T-helper 1 cell treated with Interleukin-12 subunit alpha and Interleukin-12 subunit beta and Interleukin-4 antibody, amounts not matched to agents 30 μg/mL and 1 μg/mL, for 36 hours (primary cell): ENCODE results near the gene RHOJ.
"Not testable (repeated sequence)": the region's sequence is repeated elsewhere in the genome, so short reads cannot be mapped to it uniquely, and the experiment has no call there.

ENCODE experiments used
- H3K27ac Mint-ChIP-seq: one replicate; pipeline ENCODE4 v1.8.0; 2021; ENCODE audit warnings: mild to moderate bottlenecking, mixed read lengths
- H3K27me3 Mint-ChIP-seq: one replicate; pipeline ENCODE4 v1.8.0; 2021; ENCODE audit warnings: low read depth, mixed read lengths
- H3K36me3 Mint-ChIP-seq: one replicate; pipeline ENCODE4 v1.8.0; 2021; ENCODE audit warnings: low read depth, mixed read lengths
- H3K4me1 Mint-ChIP-seq: one replicate; pipeline ENCODE4 v1.8.0; 2021; ENCODE audit warnings: low read depth, mixed read lengths
- H3K4me3 Mint-ChIP-seq: one replicate; pipeline ENCODE4 v1.8.0; 2021; ENCODE audit warnings: mild to moderate bottlenecking, moderate library complexity, mixed read lengths
- H3K9me3 Mint-ChIP-seq: one replicate; pipeline ENCODE4 v1.8.0; 2021; ENCODE audit warnings: mixed read lengths

Gene RHOJ

DNA sequence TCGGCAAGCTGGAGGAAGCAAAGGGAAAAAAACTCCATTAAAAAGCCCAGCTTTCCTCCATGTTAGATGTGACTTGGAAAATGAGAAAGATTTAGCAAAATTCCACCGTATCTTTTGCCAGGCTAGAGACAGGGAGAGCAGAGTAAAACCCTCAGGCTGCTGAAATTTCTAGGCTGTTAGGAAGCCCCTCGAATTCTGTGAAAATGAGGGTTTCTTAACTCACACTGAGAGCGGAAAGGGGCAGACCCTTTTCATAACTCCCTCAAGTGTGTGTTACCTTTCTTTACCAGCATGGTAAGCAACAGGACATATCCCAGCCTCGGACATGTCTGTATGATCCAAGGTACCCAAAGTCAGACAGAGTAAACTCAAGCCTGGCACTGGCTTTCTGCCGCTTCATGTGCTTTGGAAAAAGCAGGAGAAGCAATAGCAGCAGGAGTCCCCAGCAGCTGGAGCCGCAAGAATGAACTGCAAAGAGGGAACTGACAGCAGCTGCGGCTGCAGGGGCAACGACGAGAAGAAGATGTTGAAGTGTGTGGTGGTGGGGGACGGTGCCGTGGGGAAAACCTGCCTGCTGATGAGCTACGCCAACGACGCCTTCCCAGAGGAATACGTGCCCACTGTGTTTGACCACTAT is at the start of gene RHOJ:
TSS of gene RHOJ (plus strand) at position 37 of the 637 bp plus-strand sequence. CDS start at position 464, 427 bp downstream.
- H3K4me3 Mint-ChIP-seq = no peak within 1 kb of the TSS
- no peaks in the 10 kb centered on the region for H3K36me3 Mint-ChIP-seq
- no peak within 1 kb of the TSS for H3K27ac Mint-ChIP-seq
- H3K9me3 Mint-ChIP-seq = no peaks in the 10 kb centered on the region
- peaks cover 12% of the 10 kb centered on the region for H3K27me3 Mint-ChIP-seq
- H3K4me1 Mint-ChIP-seq = no peaks in the 10 kb centered on the region

DNA sequence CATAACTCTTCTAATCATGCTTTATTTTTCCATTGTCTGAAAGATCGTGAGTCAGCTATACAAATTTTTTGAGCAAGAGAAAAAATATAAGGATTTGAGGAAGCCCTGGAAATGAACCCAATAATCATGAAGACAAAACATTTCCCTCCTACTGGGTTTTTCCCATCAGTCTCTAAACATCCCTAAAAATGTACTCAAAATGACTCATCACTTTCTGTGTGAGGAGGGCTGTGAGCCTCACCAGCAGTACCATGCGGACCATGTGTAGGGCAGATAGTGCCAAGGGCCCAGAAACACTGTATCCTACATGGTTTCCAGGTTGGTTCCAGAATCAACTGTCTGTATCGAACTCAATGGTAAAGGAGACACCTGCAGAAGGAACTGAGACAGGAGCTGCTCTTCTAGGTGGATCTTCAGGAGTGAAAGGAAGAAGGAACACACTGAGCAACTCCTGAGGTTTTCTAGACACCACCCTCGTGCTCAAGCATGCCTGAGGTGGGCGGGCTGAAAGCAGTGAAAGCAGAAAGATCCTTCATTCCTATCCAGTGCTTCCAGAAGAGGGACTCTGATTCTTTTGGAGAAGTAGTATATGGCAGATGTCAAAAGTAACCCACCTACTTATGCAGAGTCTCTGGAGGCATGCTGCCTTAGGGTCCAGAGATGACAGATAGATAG is 48.6 kb upstream of the RHOJ start:
- H3K27ac Mint-ChIP-seq = no peak overlapping the region
- no peaks in the 10 kb centered on the region for H3K27me3 Mint-ChIP-seq
- no peaks in the 10 kb centered on the region for H3K9me3 Mint-ChIP-seq

DNA sequence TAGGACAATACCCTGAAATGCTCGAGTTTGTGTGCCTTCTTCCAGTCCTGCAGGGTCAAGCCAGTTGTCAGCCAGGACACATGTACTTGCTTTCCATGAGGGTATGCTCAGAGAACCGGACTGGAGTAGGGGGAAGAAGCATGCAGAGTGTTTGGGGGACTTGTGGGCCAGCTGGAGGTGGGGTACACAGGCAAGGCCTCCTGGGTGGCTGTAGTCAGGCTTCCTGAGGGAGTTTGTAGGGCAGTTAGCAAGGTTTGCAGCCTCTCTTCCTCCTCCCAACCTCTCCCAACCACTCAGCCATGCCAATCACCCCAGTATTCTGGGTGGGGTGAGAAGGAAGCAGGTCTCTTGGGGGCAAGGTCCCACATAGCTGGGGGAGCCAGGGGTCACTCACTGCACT is 47.0 kb upstream of the RHOJ start:
- Mint-ChIP-seq H3K4me3 (no peak overlapping the region), H3K27ac (no peak overlapping the region), H3K36me3 (no peaks in the 10 kb centered on the region), H3K4me1 (no peaks in the 10 kb centered on the region), H3K27me3 (no peaks in the 10 kb centered on the region), H3K9me3 (no peaks in the 10 kb centered on the region)

More for the DNA sequence above, 48.6 kb upstream of the RHOJ start:
- Mint-ChIP-seq H3K4me1 (no peaks in the 10 kb centered on the region), H3K36me3 (no peaks in the 10 kb centered on the region), H3K4me3 (no peak overlapping the region)

DNA sequence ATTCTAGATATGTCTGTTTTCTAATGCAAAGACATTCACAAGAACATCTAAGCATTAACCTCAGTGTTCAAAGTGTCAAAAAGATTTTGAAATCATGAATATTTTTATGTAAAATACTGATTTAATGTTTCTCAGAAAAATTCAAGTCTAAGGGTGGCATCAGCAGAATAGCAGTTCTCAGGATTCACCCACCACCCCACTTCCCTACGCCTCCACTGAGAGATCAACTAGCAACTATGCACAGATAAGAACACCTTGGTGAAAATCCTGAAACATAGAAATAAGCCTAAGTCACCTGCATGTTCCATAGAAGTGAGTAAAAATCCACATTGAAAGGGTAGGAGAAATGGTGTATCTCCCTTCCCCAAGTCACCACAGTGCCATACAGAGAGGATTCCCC is 40.9 kb upstream of the RHOJ start:
- Mint-ChIP-seq H3K9me3 (no peaks in the 10 kb centered on the region), H3K4me1 (no peaks in the 10 kb centered on the region), H3K4me3 (no peak overlapping the region), H3K36me3 (no peaks in the 10 kb centered on the region), H3K27ac (no peak overlapping the region), H3K27me3 (no peaks in the 10 kb centered on the region)

DNA sequence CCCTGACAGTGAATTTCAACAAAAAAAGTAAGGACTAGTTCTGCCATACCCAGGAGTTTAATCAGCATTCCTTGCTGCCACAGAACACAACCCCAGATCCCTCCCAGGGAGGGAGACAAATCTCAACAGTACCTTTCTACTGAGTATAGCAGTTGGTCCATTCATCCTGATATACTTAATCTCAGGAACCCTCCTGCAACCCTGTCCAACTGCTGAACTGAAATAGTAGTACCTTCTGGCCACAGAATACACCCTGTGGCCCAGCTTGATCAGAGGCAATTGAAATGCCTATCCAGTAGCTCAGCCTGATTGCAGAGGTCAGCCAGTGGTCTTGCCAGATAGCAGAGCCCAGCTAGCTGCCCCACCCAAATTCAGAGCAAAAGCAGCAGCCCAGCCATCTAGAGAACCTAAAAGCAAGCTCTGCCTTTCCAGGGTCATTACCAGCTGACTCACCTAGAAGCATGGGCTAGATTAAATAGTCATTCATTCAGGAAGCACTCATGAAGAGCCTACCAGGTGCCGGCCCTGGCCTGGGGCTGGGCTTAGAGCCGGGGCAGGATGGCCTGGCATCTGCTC is 40.0 kb upstream of the RHOJ start:
- no peaks in the 10 kb centered on the region for H3K4me1 Mint-ChIP-seq
- H3K36me3 Mint-ChIP-seq = no peaks in the 10 kb centered on the region
- H3K27me3 Mint-ChIP-seq = no peaks in the 10 kb centered on the region
- no peak overlapping the region for H3K27ac Mint-ChIP-seq
- no peak overlapping the region for H3K4me3 Mint-ChIP-seq
- H3K9me3 Mint-ChIP-seq = no peaks in the 10 kb centered on the region

DNA sequence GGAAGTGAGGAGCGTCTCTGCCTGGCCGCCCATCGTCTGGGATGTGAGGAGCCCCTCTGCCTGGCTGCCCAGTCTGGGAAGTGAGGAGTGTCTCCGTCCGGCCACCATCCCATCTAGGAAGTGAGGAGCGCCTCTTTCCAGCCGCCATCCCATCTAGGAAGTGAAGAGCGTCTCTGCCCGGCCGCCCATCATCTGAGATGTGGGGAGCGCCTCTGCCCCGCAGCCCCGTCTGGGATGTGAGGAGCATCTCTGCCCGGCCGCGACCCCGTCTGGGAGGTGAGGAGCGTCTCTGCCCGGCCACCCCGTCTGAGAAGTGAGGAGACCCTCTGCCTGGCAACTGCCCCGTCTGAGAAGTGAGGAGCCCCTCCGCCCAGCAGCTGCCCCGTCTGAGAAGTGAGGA is 39.0 kb upstream of the RHOJ start:
- not testable (repeated sequence) for H3K9me3 Mint-ChIP-seq, H3K27me3 Mint-ChIP-seq, H3K4me1 Mint-ChIP-seq, H3K4me3 Mint-ChIP-seq, H3K36me3 Mint-ChIP-seq, H3K27ac Mint-ChIP-seq

DNA sequence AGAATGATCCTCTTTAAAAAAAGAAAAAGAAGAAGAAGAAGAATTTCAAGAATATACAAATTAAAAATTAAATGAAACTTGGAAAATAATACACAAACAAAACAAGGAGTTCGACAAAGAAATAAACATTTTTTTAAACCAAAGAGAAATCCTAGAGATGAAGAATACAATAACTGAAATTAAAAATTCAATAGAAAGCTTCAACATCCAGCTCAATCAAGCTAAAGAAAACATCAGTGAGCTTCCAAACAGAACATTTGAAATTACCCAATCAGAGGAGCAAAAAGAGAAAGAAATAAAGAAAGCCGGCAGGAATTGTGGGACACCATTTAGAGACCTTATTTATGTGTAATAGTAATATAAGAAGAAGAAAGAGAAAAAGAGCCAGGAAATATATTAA is 37.2 kb upstream of the RHOJ start:
- Mint-ChIP-seq H3K27ac (no peak overlapping the region), H3K4me1 (no peaks in the 10 kb centered on the region), H3K9me3 (no peaks in the 10 kb centered on the region), H3K27me3 (no peaks in the 10 kb centered on the region), H3K4me3 (no peak overlapping the region), H3K36me3 (no peaks in the 10 kb centered on the region)

DNA sequence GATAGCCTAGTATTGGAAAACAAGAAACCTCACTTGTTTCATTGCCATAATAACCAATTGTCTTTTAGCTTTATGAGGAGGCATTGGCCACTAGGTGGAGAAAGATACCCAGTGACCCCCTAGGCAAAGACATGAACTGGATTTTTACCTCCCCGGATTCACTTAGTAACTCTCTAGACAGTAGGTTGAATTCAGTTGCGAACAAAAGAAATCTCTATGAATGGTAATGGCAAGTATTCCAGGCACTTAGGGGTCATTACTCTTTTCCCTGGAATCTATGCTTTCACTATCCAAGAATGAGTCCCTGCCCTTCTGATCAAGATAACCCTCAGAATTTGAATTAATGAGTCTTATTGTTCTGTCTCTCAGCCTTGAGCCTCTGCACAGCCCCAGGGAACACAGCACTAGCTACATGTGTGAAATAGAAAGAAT is 29.5 kb upstream of the RHOJ start:
- Mint-ChIP-seq H3K36me3 (no peaks in the 10 kb centered on the region), H3K4me3 (no peak overlapping the region), H3K9me3 (no peaks in the 10 kb centered on the region), H3K27me3 (no peaks in the 10 kb centered on the region), H3K27ac (no peak overlapping the region), H3K4me1 (no peaks in the 10 kb centered on the region)

DNA sequence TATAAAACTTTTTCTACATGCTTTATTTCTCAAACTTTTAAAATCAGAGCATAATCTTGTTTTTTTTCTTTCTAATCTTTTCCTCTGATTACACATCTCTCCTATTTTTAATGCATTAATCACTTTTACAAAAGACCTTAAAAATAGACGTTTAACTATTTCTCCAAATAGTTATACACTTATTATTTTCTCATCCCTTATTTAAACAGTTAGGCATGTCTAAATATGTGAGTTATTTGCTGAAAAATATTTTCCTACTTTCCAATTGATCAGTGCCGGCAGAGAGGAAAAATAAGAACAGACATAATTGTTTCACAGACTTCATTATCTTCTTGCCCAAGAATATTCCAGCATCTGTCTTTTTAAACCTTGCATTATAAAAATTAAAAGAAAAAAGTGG is 28.7 kb upstream of the RHOJ start:
- Mint-ChIP-seq H3K36me3 (no peaks in the 10 kb centered on the region), H3K27me3 (no peaks in the 10 kb centered on the region), H3K4me3 (no peak overlapping the region), H3K9me3 (no peaks in the 10 kb centered on the region), H3K4me1 (no peaks in the 10 kb centered on the region), H3K27ac (no peak overlapping the region)

DNA sequence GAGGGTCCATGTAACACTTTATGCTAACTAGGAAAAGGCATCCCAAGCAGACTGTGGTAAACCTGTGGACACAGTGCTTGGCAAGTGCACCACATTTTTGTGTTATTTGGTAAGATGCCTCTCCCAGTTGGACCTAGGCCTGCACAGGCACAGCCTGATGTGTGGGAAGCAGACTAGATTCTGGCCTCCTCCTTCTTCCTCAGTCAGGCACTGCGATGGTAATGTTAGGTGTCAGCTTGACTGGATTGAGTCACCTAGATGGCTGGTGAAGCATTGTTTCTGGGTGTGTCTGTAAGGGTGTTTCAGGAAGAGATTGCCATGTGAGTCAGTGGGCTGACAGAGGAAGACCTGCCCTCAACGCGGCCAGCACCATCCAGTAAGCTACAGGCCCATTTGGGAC is 25.3 kb upstream of the RHOJ start:
- Mint-ChIP-seq H3K27me3 (no peaks in the 10 kb centered on the region), H3K36me3 (no peaks in the 10 kb centered on the region), H3K27ac (no peak overlapping the region), H3K4me1 (no peaks in the 10 kb centered on the region), H3K4me3 (no peak overlapping the region), H3K9me3 (no peaks in the 10 kb centered on the region)

DNA sequence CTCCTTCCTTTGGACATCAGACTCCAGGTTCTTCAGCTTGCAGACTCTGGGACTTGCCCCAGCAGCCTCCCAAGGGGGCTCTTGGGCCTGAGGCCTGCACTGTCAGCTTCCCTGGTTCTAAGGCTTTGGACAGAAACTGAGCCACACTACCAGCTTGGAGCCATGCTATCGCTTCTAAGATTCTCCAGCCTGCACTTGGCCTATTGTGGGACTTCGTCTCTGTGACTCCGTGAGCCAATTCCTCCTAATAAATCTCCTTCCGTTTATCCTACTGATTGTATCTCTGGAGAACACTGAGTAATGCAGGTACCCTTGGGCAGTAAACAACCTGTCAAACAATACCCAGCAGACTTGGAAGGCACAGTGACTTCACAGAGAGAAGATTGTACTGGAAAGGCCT is 24.9 kb upstream of the RHOJ start:
- Mint-ChIP-seq H3K36me3 (no peaks in the 10 kb centered on the region), H3K4me1 (no peaks in the 10 kb centered on the region), H3K27me3 (no peaks in the 10 kb centered on the region), H3K9me3 (no peaks in the 10 kb centered on the region), H3K4me3 (no peak overlapping the region), H3K27ac (no peak overlapping the region)

DNA sequence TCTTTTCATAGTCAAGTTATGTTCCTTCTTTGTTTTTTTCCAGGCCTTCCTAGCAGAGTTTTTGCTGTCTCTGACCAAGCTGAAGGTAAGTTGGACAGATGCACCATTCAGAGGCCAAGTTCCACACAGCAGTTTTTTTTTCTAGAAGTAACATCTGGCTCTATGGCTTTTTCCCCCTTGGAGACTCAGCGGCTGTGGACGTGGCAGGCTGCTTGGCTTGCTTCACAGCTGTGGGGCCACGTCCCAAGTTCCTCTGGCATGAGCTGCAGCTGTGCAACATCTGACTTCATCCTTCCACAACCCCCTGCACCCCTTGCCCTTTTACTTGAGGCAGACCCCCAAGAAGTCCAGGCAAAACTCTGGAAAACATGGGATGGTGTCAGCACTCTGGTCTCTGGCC is 24.2 kb upstream of the RHOJ start:
- Mint-ChIP-seq H3K9me3 (no peaks in the 10 kb centered on the region), H3K27me3 (no peaks in the 10 kb centered on the region), H3K4me1 (no peaks in the 10 kb centered on the region), H3K27ac (no peak overlapping the region), H3K36me3 (no peaks in the 10 kb centered on the region), H3K4me3 (no peak overlapping the region)

DNA sequence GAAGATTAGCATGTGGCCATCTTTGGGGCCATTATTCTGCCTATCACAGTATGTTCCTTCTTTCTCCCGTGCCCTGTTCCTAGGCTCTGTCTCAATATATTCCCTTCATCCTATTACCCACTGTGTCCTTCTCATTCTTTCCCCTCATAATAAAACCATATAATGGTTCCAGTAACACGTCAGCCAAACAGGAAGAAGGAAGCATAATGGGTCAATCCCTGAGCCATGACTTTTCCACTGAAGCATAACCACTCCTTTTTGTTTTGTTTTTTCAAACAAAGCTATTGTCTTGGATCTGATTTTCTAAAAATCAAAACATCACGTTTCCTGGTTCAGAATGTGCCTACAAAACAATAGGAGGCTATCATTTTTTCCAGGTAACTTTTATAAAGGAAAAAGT is 21.3 kb upstream of the RHOJ start:
- H3K4me3 Mint-ChIP-seq = no peak overlapping the region
- no peaks in the 10 kb centered on the region for H3K36me3 Mint-ChIP-seq
- no peak overlapping the region for H3K27ac Mint-ChIP-seq
- H3K9me3 Mint-ChIP-seq = no peaks in the 10 kb centered on the region
- H3K4me1 Mint-ChIP-seq = no peaks in the 10 kb centered on the region
- no peaks in the 10 kb centered on the region for H3K27me3 Mint-ChIP-seq

DNA sequence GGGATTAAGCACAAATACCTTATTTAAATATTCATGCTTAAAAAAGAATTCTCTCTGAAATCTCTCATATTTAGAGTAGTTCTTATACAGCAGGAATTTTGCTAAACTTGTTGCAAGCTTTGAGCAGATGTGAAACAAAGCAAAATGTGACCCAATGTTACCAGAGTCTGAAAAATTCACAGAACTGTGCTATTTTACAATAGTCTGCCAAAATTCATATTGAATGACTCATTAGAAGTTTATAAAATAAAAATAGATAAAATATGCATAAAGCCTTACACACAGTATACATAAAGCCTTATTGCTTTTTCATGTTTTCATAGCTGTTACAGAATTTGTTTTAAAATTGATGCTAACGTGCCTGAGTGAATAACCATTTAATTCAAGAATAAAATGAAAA is 17.8 kb upstream of the RHOJ start:
- Mint-ChIP-seq H3K36me3 (no peaks in the 10 kb centered on the region), H3K27me3 (no peaks in the 10 kb centered on the region), H3K27ac (no peak overlapping the region), H3K4me3 (no peak overlapping the region), H3K4me1 (no peaks in the 10 kb centered on the region), H3K9me3 (no peaks in the 10 kb centered on the region)

DNA sequence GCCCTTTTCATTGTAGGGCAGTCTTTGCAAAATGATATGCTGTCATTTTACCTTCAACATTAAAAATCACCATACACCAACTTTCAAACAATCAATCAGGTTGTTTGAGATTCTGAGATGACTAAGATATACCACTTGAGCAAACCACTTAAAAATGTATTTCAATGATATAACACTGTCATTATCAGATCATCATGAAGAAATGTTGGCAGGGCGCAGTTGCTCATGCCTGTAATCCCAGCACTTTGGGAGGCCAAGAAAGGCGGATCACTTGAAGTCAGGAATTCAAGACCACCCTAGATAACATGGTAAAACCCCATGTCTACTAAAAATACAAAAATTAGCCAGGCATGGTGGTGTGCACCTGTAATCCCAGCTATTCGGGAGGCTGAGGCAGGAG is 13.0 kb upstream of the RHOJ start:
- Mint-ChIP-seq H3K9me3 (peaks cover 4% of the 10 kb centered on the region), H3K4me3 (no peak overlapping the region), H3K27me3 (no peaks in the 10 kb centered on the region), H3K4me1 (no peaks in the 10 kb centered on the region), H3K27ac (no peak overlapping the region), H3K36me3 (no peaks in the 10 kb centered on the region)
